ENCODE measurements around the gene DNAH10. TPM values are rescaled to one million over a fixed set of nuclear protein-coding genes. Genes with fewer than 3 reads are reported as not detected.

DNAH10 gene
- total and polyA plus RNA-seq, 2 of the 13 experiments (the other 11 are each of a cell fraction or from before 2014, with no cell fraction given): 0.01 to 0.02 TPM

- TF ChIP-seq, protein P1, sequence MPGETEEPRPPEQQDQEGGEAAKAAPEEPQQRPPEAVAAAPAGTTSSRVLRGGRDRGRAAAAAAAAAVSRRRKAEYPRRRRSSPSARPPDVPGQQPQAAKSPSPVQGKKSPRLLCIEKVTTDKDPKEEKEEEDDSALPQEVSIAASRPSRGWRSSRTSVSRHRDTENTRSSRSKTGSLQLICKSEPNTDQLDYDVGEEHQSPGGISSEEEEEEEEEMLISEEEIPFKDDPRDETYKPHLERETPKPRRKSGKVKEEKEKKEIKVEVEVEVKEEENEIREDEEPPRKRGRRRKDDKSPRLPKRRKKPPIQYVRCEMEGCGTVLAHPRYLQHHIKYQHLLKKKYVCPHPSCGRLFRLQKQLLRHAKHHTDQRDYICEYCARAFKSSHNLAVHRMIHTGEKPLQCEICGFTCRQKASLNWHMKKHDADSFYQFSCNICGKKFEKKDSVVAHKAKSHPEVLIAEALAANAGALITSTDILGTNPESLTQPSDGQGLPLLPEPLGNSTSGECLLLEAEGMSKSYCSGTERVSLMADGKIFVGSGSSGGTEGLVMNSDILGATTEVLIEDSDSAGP (CRISPR knock-in tag; IDR thresholded peaks at IDR 0.05; ENCODE audit: borderline replicate concordance): peak; percentile 71; the same call in 1 of the 2 replicates
- TF ChIP-seq ZNF530 (CRISPR knock-in tag; IDR thresholded peaks at IDR 0.05; ENCODE audit: low read depth) (no peak), U2AF1 (optimal IDR thresholded peaks at IDR 0.05; ENCODE audit: low read depth, low read length) (no peak), CBFB (CRISPR knock-in tag; IDR thresholded peaks at IDR 0.05) (0 out of 2 replicates have a peak, but pooled peaks have one; percentile 20), YEATS4 (CRISPR knock-in tag; IDR thresholded peaks at IDR 0.05; ENCODE audit: borderline replicate concordance) (peak; percentile 66; the same call in 1 of the 2 replicates), ZNF205 (CRISPR knock-in tag; IDR thresholded peaks at IDR 0.05) (0 out of 2 replicates have a peak, but pooled peaks have one; percentile 28), ZSCAN9 (CRISPR knock-in tag; IDR thresholded peaks at IDR 0.05; ENCODE audit: borderline replicate concordance) (no peak), RAD51 (IDR thresholded peaks at IDR 0.05; ENCODE audit: borderline replicate concordance) (no peak), CSRNP2 (CRISPR knock-in tag; conservative IDR thresholded peaks at IDR 0.05; ENCODE audit: low read depth) (0 out of 2 replicates have a peak, but pooled peaks have one; percentile 31), E2F1 (CRISPR knock-in tag; IDR thresholded peaks at IDR 0.05) (no peak), TRIM22 (IDR thresholded peaks at IDR 0.05) (no peak), HMGA1 (CRISPR knock-in tag; conservative IDR thresholded peaks at IDR 0.05) (no peak), ISX (CRISPR knock-in tag; conservative IDR thresholded peaks at IDR 0.05) (no peak), KLF15 (CRISPR knock-in tag; IDR thresholded peaks at IDR 0.05; ENCODE audit: borderline replicate concordance) (no peak), CHCHD3 (CRISPR knock-in tag; IDR thresholded peaks at IDR 0.05) (0 out of 2 replicates have a peak, but pooled peaks have one; percentile 57), FLYWCH1 (CRISPR knock-in tag; IDR thresholded peaks at IDR 0.05) (0 out of 2 replicates have a peak, but pooled peaks have one; percentile 60), ZFP82 (CRISPR knock-in tag; IDR thresholded peaks at IDR 0.05; ENCODE audit: borderline replicate concordance) (no peak), ARID2 (CRISPR knock-in tag; IDR thresholded peaks at IDR 0.05; ENCODE audit: borderline replicate concordance) (no peak), THAP7 (CRISPR knock-in tag; IDR thresholded peaks at IDR 0.05) (no peak), POGK (CRISPR knock-in tag; conservative IDR thresholded peaks at IDR 0.05) (0 out of 2 replicates have a peak, but pooled peaks have one; percentile 53)
Measured at GRCh38 chr12:123761841-123762714, at the start of gene DNAH10 (continued).
